ENCODE data around the gene FAM177B.

The FAM177B gene

DNA sequence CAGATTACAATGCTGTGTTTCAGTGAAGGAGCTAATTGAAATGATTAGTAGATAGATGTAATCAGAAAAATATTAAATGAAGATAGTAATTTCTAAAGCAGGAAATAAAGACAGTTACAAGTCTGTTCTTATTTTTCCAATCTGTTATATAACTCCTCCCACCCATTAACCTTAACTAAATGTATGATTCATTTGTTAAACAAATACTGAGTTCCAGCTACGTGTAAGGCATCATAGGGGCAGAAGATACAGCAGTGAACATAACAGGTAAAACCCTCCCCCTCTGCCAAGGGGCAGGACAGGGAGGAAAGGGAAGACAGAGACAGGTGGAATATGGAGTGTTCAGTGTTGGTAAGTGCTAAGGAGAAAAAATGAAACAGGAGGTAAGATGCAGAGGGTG is at the start of gene FAM177B:
FAM177B (plus strand) TSS at position 231 of the 400 bp plus-strand sequence. CDS start 9,344 bp downstream, outside the sequence.
- no peak for DNase-seq

DNA sequence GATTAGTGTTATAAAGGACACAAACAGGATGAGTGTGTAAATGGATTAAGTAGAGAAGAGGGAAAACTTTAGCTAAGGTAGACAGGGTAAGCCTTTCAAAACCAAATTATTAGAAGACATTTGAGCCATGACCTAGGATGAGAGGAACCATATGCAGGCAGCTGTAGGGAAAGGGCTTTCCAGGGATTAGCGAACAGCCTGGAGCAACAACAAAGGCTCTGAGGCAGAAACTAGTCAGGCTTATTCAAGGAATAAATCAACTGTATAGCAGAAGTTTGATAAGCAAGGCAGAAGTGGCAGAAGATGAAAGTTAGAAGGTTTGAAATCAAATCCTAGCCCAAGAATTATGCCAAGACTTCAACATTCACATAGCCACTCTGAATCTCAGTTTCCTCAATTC is 46.0 kb upstream of the FAM177B start:
- no peak for DNase-seq

DNA sequence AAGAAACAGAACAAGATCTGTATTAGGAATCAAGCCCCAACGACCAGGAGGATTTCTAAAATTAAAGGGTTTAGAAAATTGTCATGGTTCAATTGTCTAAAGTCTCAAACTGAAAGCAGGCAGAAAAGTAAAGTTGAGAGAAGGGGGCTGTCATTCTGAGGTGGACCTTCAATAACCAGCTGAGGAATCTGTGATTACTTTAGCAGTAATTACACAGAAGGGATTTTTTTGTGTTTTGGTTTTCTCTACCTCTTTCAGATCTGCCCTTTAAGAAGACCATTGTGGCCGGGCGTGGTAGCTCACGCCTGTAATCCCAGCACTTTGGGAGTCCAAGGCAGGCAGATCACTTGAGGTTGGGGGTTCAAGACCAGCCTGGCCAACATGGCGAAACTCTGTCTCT is 42.1 kb upstream of the FAM177B start:
- no peak for DNase-seq

DNA sequence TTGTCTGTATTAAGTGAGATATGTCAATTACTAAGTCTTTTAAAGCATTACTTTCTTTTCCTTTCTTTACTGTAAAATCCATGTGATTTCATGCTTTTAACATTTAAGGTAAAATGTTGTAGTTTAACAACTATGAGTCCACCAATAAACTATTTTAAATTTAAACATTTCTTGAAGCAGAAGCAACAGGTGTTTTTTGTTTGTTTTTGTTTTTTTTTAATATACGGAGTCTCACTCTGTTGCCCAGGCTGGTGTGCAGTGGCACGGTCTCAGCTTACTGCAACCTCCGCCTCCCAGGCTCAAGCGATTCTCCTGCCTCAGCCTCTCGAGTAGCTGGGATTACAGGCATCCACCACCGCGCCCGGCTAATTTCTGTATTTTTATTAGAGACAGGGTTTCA is 40.3 kb upstream of the FAM177B start:
- no peak for DNase-seq

DNA sequence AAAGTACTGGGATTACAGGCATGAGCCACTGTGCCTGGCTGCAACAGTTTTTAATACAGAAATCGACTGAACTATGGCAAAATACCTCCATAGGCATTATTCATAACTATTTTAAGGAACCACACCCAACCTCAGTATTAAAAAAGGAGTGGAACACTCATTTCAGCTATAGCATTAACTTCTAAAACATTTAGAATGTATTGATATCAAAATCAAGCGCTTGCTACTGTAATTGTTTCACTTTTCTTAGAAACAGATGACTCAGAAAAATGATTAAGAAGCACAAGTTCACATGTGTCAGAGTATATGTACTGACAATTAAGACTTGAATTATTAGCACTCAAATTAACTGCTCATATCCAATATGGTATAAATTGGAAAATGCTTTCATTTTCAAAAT is 39.8 kb upstream of the FAM177B start:
- DNase-seq = no peak

DNA sequence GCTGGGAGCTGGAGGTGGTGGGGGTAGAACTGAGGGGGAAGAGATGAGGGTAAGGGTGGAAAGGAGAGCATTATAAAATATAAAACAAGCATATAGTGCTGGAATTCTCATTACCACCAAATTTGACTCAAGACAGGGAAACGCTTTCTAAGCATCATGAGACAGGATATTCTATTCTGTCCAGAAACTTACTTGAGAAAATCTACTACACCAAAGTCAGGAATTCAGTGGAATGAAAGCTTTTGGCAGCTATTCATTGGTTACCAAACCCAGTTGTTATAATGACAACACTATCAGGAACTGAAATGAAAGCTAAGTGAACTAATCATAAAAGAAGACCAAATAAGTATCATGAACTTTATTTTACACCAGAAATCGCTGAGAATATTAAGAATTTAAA is 39.2 kb upstream of the FAM177B start:
- DNase-seq = no peak

DNA sequence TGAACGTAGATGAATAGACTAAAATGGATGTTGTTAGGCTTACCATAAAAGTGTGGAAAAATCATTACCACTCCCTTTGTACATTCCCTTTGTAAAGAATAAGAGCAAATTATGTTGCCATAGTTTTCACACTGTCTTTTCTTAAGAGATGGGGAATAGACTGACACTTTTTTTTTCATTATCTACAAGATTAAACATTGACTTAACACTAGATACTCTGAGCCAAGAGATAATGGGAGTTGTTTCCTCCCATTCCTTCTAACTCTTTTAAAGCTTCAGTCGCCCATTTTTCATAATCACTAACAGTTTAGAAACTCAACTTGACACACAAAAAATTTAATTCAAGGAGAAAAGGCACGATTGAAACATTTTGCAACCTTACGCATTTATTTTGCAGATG is 34.8 kb upstream of the FAM177B start:
- no peak for DNase-seq

DNA sequence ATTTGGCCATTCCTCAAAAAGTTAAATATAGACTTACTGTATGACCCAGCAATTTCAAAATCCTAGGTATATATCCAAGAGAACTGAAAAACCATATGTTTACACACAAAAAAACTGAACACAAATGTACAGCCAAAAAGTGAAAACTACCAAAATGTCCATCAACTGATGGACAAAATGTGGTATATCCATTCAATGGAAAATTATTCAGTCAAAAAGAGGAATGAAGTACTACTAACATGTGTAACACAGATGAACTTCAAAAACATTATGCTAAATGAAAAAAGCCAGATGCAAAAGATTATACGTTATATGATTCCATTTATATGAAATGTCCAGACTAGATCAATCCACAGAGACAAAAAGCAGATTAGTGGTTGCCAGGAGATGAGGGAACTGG is 32.7 kb upstream of the FAM177B start:
- DNase-seq = no peak

DNA sequence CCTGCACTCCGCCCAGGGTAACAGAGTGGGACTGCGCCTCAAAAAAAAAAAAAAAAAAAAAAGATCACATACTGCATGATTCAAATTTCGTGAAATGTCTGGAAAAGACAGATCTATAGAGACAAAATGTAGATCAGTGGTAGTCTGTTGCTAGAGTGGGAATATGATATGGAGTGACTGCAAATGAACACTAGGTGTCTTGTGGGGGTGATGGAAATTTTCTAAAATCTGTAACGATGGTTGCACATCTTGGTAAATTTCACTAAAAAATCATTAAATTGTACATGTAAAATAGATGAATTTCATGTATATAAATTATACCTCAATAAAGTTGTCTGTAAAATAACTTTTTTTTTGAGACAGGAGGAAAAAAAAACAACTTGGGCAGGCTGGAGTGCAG is 30.2 kb upstream of the FAM177B start:
- no peak for DNase-seq

DNA sequence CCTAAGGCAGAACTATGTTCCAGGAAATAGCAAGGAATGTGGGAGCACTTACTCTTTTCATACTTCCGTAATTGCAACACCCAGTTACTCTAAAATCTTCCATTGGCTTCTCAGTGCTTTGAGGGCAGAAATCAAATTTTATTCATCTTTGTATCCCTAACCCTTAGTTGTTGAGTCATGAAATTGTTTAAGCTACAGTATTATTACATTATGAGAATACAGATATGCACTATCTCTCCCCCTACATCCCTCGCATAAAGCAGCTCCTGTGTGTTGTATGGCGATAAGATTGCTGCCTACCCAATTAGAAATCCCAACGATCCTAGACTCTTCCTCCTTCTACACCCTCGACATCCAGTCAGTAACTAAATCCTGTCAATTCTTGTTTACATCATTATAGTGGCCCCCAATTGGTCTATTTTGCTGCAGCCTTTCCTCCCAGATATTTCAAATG is 27.3 kb upstream of the FAM177B start:
- DNase-seq = no peak

DNA sequence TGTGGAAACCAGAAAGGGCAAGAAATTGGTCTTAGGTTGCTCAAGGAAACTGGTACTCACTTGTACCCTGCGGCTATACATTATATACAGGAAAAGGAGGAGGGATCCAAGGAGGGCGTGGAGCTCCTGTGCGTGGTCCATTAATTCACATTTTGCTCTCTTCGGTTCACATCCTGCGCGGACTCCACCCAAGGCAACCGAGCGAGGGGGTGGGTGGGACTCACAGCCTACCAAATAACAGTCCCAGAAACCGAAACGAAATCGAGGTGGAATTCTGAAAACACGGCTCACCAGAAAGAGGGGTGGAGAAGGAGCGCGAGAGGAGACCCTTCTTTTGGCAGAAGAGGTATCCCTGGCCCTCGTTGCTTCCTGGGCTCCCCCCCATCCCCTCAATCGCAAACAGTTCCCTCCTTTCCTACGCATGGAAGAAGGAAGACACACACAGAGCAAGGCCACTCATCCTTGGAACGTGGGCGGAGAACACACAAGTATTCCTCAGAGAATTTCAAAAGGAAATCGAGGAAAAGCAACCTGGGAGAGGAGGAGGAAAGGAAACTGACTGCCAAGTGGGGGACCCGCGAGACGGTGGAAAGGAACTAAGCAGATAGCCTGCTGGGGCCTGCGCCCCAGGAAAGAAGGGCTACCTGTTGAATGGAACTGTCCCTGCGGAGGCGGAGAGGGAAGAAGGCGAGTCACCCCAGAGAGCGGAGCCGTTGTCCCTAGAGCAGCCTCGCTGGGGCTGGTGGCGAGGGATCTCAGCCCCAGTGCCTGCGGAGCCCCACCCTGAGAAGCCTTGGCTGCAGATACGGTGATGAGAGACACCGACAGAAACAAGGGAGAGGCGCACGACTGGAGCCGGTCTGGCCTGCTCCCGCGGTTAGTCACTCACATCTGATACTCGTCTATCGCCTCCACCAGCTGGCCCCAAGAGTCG is 25.4 kb upstream of the FAM177B start:
- peak; percentile 55 for DNase-seq

DNA sequence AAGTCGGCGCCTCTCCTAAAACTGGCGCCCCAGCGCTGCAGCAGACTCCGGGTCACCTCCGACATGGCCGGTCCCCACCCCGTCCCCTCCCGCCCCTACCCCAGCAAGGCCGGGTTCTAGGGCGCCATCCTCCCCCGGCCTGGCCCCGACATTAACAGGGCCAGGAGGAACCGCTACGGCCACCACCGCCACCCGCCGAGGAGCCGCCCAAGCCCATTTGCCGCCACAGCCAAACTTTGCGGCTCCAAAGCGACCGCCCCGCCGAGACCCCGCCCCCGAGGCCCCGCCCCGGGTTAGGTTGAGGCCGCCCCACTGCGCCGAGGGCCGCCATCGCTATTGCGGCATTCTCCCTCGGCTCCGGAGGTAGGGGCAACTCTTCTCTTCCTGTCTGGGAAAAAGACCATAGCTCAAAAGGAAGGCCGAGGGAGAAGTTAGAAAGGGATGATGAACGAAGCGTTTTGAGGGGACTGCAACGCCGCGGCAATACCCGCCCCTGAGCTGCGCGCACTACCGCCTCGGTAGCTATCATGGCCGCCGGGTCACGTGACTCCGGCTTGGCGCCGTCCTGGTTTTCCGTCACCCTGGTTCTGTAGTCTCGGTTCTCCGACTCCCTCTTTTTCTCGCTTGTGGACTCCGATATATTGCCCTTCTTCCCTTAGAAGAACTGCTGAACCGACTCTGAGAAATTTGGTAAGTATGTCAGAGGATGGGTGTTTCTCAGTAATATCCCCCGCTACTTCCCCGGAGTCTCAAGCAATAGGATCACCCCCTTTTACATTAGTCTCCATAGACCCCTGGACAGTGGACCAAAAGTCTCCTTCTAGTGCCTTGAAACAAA is 24.5 kb upstream of the FAM177B start, which contains the start of the genes AIDA and BROX:
AIDA (minus strand) TSS at position 239 of the 838 bp plus-strand sequence; CDS start at position 65, 174 bp downstream.
BROX (plus strand) TSS at position 312 of the 838 bp plus-strand sequence. CDS start 3,136 bp downstream, outside the sequence.
- DNase-seq = peak; percentile 93

DNA sequence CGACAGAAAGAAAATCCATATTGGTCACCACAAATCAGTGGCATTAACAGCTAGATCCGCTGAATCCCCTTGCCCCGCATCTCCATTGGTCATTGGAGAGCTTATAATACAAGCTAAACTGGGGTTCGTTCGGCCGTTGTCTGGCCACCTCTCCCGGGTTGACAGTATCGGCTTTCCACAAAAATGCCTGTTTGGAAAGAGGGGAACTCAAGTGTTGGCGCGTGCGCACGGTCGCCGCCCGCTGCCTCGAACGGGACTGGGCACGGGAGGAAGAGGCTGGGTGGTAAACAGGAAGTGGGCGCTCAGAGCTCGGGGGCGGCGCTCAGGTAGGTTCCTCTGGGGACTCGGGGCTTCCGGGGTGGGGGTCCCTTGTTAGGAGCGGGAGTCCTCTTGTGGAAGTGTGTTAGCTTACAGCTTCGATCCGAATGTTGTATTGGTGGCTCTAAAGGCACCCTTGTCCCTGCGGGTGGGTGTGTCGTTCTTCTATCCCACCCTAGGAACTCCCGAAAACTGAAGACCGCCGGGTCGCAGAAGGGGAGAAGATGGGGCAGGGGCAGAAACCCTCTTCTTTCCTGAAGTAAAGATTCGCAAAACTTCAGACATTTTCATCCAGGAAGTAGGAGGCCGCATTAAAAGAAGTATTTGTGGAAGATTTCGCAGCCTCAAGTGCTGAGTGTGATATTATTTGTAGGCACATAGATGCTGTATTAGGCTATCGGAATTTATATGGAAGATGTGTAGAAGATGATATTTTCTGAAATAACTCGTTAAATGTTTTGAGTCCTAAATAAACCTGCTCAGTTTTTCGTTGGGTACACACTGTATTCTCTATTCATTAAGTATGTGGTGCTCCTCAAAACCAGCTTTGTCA is 23.7 kb upstream of the FAM177B start:
- peak; percentile 90 for DNase-seq

DNA sequence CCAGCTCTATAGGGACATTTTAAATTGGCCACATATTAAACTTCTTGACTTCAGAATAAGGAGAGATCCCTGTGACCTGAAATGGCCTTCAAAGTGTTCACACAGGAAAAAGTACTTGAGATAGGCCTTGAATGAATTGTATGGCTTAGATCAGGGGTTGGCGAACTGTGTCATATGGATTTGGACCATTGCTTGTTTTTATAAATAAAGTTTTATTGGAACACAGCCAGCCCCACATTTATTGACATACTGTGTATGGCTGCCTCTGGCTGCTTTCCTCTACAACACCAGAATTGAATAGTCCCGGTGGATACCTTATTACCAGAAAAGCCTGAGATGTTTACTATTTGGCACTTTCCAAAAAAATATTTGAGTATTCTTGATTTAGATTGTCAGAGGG is 20.6 kb upstream of the FAM177B start:
- no peak for DNase-seq

DNA sequence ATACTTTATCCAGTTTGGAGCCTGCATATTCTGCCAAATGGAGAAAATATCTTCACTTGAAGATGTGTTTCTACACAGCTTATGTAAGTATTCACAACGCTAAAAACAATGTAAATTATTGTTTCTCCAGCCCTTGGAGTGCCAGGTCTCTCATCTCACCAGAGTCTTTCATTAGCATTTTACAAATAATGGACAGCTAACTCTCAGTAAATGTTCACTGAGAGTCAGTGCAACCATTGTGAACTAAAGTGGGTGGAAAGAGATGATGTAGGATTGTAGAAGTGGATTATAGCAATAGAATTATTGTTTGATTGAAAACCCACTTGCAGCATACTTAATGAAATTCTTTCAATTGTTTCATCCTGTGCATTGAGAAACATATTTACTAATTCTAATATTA is 8.3 kb upstream of the FAM177B start:
- no peak for DNase-seq

DNA sequence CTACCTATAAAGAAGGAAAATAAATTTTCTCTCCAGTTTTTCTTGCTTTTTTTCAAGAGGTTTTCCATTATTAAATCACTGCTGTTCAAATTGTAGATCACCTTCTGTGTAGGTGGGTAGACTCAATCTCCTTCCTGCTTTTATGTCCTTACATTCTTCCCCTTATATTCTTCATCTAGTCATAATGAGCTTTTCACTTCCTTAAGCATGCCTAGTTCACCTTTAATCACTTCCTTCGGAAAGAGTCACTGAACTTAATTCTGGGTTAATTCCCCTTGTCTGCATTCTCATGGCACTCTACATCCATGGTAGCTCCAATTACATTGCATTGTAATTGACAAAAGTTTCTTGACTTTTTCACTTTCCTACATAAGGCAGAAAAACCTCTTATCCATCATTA is 6.1 kb upstream of the FAM177B start:
- no peak for DNase-seq

DNA sequence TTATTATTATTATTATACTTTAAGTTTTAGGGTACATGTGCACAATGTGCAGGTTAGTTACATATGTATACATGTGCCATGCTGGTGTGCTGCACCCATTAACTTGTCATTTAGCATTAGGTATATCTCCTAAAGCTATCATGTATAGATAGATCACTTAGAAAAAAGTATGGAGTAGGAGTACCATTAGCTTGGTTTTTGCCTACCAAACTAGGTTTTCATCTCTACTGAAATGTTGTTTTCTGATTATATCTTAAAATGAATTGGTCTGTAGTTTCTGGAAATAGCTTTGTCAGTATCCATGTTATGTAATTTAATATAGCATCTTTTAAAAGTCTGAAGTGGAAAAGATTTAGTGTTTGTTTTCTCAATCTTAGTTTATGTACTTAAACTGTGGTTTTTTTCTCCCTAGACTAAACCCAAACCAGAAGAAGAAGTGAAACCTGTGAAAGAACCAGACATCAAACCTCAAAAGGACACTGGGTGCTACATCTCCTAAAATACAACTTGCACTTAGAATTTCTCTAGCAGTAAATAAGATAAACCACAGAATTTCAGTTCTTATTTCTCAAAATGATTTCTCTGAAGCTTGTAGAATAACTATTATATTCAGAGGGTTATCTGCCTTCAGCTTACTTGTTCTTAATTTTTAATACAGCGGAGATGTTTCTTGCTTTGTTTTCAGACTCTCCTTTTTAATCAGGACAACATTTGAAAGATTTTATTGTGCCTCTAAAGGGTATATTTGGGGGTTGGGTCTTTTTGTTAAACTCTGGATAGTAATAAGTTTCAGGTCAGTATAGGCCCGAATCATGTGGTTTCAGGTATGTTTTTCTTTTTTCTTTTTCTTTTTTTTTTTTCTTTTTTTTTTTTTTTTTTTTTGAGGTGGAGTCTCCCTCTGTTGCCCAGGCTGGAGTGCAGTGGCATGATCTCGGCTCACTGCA is 4.5 kb upstream of the FAM177B start:
- DNase-seq = no peak

DNA sequence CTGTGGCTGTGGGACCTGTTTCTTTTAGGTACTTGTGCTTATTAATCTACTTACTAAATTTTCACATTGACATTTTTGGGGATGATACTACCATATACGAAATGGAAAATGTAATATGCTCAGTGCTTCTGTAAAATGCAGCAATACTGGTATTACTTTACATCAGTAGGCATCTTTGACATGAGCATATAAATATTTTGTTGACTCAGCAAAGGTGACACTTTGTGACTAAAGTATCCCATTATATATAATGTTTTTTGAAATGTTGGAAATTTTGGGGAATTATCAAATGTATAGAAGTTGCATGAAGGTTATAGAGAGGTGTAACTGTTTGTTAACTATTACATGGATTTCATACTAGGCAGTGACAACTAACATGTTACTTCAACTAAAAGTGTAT is 2.3 kb upstream of the FAM177B start:
- no peak for DNase-seq

DNA sequence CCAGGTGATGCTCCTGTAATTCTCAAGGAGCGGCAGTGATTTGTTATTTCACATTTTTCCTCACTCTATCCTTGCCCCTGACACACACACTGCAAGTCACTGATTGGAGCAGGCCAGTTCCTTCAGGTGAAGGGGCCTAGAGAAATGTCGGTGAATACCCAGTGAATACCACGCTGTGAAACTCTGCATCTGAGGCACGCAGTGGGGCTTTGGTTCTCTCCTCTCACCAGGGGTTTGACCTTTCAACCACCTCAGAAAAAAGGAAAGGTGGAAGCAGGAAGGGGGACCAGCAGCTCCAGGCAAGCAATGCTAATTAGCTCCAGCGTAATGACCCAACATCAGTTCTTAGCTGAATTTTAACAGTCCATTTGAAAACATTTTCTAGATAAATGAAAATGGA is 532 bp upstream of the FAM177B start:
- no peak for DNase-seq

DNA sequence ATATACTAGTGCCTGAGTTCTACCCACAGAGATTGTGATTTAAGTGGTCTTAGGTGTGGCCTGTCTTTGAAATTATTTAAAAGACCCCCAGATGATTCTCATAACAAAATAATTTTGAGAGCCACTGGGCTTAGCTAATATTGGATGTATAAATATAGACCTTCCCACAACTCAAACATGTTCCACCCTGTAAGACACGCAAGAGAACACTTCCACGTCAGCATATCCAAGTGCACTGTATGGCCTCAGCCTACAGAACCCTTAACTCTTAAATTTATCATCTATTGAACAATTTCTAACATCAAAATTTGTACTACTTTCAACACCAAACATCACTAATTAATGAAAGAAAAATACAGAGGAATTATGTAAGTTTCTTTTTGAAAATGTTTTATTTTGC is 2.5 kb downstream of the FAM177B start:
- no peak for DNase-seq

DNA sequence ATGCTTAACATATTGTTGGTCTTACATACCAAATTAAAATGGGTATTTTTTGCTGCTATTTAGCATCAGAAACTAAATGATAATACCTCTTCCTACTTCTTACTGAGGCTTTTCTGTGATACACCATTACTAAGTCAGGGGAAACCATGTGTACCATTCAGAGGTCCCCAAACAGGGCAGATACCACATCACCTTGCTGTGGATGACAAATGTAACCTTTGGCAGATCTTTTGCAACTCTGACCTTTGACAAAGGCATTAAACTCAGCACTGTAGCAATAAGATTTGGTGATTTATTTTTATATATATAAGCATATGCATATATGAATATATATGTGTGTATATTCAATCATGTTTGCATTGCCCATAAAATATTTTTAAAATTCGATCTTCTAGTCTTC is 2.9 kb downstream of the FAM177B start:
- no peak for DNase-seq
